Measurements from ENCODE around the gene ACER1. TPM values are rescaled to one million over a fixed set of nuclear protein-coding genes. Genes with fewer than 3 reads are reported as not detected.

Gene ACER1
- polyA plus RNA-seq, 1 of the 3 experiments (the other 2 are of a cell fraction): not detected

DNA sequence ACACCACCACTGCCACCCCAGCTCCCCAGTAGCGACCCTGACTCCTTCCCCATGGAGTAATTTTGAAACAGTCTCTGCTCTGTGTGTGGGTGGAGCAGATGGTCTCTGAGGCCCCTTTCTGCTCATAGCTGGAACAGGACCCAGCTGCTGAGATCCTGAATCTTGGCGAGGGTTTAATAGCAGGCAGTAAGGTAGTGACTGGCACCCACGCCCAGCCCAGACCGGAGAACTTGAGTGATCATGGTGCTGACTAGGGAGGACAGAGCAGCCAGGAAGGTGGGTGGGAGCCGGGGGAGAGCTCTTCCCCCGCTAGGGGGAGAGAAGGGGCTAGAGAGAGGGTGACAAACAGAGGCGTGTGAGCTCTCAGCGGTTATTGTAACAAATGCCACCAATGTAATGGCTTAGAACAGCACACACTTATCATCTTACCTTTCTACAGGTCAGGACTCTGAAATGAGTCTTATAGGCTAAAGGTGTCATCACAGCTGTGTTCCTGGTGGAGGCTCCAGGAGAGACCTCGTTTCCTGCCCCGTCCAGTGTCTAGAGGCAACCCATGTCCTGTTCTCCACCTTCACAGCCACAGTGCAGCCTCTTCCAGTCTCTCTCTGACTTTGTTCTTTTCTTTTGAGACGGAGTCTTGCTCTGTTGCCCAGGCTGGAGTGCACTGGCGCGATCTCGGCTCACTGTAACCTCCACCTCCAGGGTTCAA is 7.2 kb upstream of the ACER1 start:
- DNase-seq: no peak
- no peaks in the 10 kb centered on the region for H3K9me2 ChIP-seq
- TF ChIP-seq GABPA (IDR thresholded peaks at IDR 0.05; ENCODE audit: low read depth) (no peak), EZH2phosphoT487 (IDR thresholded peaks at IDR 0.05; ENCODE audit: borderline replicate concordance, low read depth) (no peak), NRF1 (IDR thresholded peaks at IDR 0.05; ENCODE audit: low read depth, low read length) (no peak), RCOR1 (IDR thresholded peaks at IDR 0.05; ENCODE audit: low read length) (no peak), RAD21 (IDR thresholded peaks at IDR 0.05; ENCODE audit: low read length) (0 out of 2 replicates have a peak, but pooled peaks have one; percentile 4), JUND (IDR thresholded peaks at IDR 0.05) (no peak)
- H2AFZ ChIP-seq (ENCODE audit: low read depth): no peak overlapping the region
- POLR2A ChIA-PET: no interaction called here
- 32% methylated on average over 14 of the region's 14 CpGs for WGBS (ENCODE audit: low lambda C conversion rate)
- H3K9ac ChIP-seq: no peak overlapping the region
- no peak overlapping the region for H3K4me3 ChIP-seq (ENCODE audit: low read depth in 2 of 2, low read length in 1 of 2)
- no peaks in the 10 kb centered on the region for H3K36me3 ChIP-seq (replicated peaks in 1 of 2; ENCODE audit: control insufficient read depth in 1 of 2, insufficient read depth in 2 of 2, low read length in 1 of 2)
- CTCF ChIA-PET: interaction anchor here (1.3 kb wide), 1 partner anchor 122 kb away, joined by 4 read pairs; no protein-coding TSS in a partner anchor
- H3F3A ChIP-seq (replicated peaks; ENCODE audit: insufficient read depth): no peaks in the 10 kb centered on the region
- no peak overlapping the region for H3K4me2 ChIP-seq
- H3K4me1 ChIP-seq (ENCODE audit: control insufficient read depth in 1 of 2, insufficient read depth in 2 of 2, low read depth in 1 of 2, low read length in 1 of 2): no peaks in the 10 kb centered on the region
- no peaks in the 10 kb centered on the region for H4K20me1 ChIP-seq (ENCODE audit: insufficient read depth)
- no peaks in the 10 kb centered on the region; the same call in 1 of the 2 replicates for H3K27me3 ChIP-seq (ENCODE audit: insufficient read depth)
- no peaks in the 10 kb centered on the region for H3K9me3 ChIP-seq
- no peaks in the 10 kb centered on the region for H3K79me2 ChIP-seq (ENCODE audit: insufficient read depth)
- H3K27ac ChIP-seq (ENCODE audit: low read depth in 2 of 2, low read length in 1 of 2): no peak overlapping the region

GRCh38 chr19:6334490-6335285 is 1.3 kb upstream of the ACER1 start:
- no peak overlapping the region for H3K27ac ChIP-seq (ENCODE audit: low read depth in 2 of 2, low read length in 1 of 2)
- no peak for DNase-seq
- no peaks in the 10 kb centered on the region for H3F3A ChIP-seq (replicated peaks; ENCODE audit: insufficient read depth)
- H2AFZ ChIP-seq (ENCODE audit: low read depth): no peak overlapping the region
- WGBS (ENCODE audit: low lambda C conversion rate): 48% methylated on average over 6 of the region's 6 CpGs
- no peaks in the 10 kb centered on the region for H3K9me3 ChIP-seq
- no peaks in the 10 kb centered on the region for H3K4me1 ChIP-seq (ENCODE audit: control insufficient read depth in 1 of 2, insufficient read depth in 2 of 2, low read depth in 1 of 2, low read length in 1 of 2)
- peaks cover 11% of the 10 kb centered on the region; the same call in 1 of the 2 replicates for H3K27me3 ChIP-seq (ENCODE audit: insufficient read depth)
- ChIA-PET CTCF (interaction anchor here (1.0 kb wide), 1 partner anchor 76 kb away, joined by 3 read pairs; no protein-coding TSS in a partner anchor), POLR2A (interaction anchor here (0.6 kb wide), 1 partner anchor 177 kb away, joined by 3 read pairs; no protein-coding TSS in a partner anchor)
- no peaks in the 10 kb centered on the region for H4K20me1 ChIP-seq (ENCODE audit: insufficient read depth)
- H3K79me2 ChIP-seq (ENCODE audit: insufficient read depth): no peaks in the 10 kb centered on the region
- TF ChIP-seq SMC3 (IDR thresholded peaks at IDR 0.05; ENCODE audit: low read depth, low read length) (no peak), ELF1 (IDR thresholded peaks at IDR 0.05) (no peak), ZBTB33 (IDR thresholded peaks at IDR 0.05; ENCODE audit: borderline replicate concordance, low read depth) (no peak), EZH2phosphoT487 (IDR thresholded peaks at IDR 0.05; ENCODE audit: borderline replicate concordance, low read depth) (no peak)
- TF ChIP-seq, protein P1, sequence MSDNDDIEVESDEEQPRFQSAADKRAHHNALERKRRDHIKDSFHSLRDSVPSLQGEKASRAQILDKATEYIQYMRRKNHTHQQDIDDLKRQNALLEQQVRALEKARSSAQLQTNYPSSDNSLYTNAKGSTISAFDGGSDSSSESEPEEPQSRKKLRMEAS (IDR thresholded peaks at IDR 0.05; ENCODE audit: low read depth): no peak
- H3K4me2 ChIP-seq: no peak overlapping the region
- H3K9me2 ChIP-seq: no peaks in the 10 kb centered on the region
- no peak overlapping the region for H3K4me3 ChIP-seq (ENCODE audit: low read depth in 2 of 2, low read length in 1 of 2)
- H3K9ac ChIP-seq: no peak overlapping the region
- no peaks in the 10 kb centered on the region for H3K36me3 ChIP-seq (replicated peaks in 1 of 2; ENCODE audit: control insufficient read depth in 1 of 2, insufficient read depth in 2 of 2, low read length in 1 of 2)

Data from SK-N-SH (cell line).